Large intestine (tissue), 3 donors: ENCODE measurements around the gene SUN3. TPM values are rescaled to one million over a fixed set of nuclear protein-coding genes. Genes with fewer than 3 reads are reported as not detected.
A peak's percentile ranks its signal among the peaks of the same experiment; 100 is the strongest.
"Not testable (repeated sequence)": the region's sequence is repeated elsewhere in the genome, so short reads cannot be mapped to it uniquely, and the experiment has no call there.

ENCODE experiments used
- DNase-seq, 2 donors: peaks; one replicate each; pipeline versions ENCODE4 v3.0.0 to v3.0.0-alpha.2; 2013
- H3K27ac ChIP-seq: one replicate; pipeline ENCODE4 v1.5.1; 2013; ENCODE audit warnings: low read length
- H3K27me3 ChIP-seq: 2 replicates; pipeline ENCODE4 v1.6.1; 2013; ENCODE audit warnings: low read length; ENCODE audit not compliant: control insufficient read depth, insufficient read depth
- H3K36me3 ChIP-seq: 2 replicates; pipeline ENCODE4 v1.6.1; 2013; ENCODE audit warnings: low read length; ENCODE audit not compliant: control insufficient read depth, insufficient read depth
- H3K4me1 ChIP-seq: one replicate; pipeline ENCODE4 v1.6.1; 2013; ENCODE audit warnings: low read length; ENCODE audit not compliant: control insufficient read depth, insufficient read depth
- H3K4me3 ChIP-seq: one replicate; pipeline ENCODE4 v1.5.1; 2013; ENCODE audit warnings: low read length
- H3K9me3 ChIP-seq: one replicate; pipeline ENCODE4 v1.6.1; 2013; ENCODE audit warnings: mild to moderate bottlenecking, low read depth, low read length, moderate library complexity; ENCODE audit not compliant: control insufficient read depth
- WGBS: methylation state at CpG from one replicate; pipeline ENCODE4 v1.1.5; 2013; ENCODE audit warnings: low lambda C conversion rate; ENCODE audit not compliant: insufficient coverage; 5-methylcytosine and 5-hydroxymethylcytosine counted together
- polyA plus RNA-seq: library from polyadenylated mRNA; unstranded; fragments of 120-200 nt; gene quantifications from one replicate; pipeline ENCODE4 v1.2.1, GENCODE V29; 2013

Gene SUN3
- polyA plus RNA-seq, 1 donor, result not detected

GRCh38 chr7:47946581-47947354, 82.1 kb downstream of the SUN3 start:
- DNase-seq, result peak; percentile 16 to 59
- Histone ChIP-seq H3K27ac (no peak overlapping the region), H3K4me3 (no peak overlapping the region)

GRCh38 chr7:47945261-47946015, 83.5 kb downstream of the SUN3 start:
- H3K27ac ChIP-seq, result no peak overlapping the region
- H3K4me3 ChIP-seq, result no peak overlapping the region
- no peaks in the 10 kb centered on the region for H3K36me3 ChIP-seq
- H3K4me1 ChIP-seq, result peaks cover 14% of the 10 kb centered on the region
- WGBS, result 0% methylated on average over 1 of the region's 8 CpGs
- H3K9me3 ChIP-seq, result no peaks in the 10 kb centered on the region
- H3K27me3 ChIP-seq, result no peaks in the 10 kb centered on the region
- DNase-seq, result peak; percentile 33 to 38

More at GRCh38 chr7:47946581-47947354, 82.1 kb downstream of the SUN3 start:
- no peaks in the 10 kb centered on the region for H3K36me3 ChIP-seq
- H3K27me3 ChIP-seq, result no peaks in the 10 kb centered on the region
- 60% methylated on average over 1 of the region's 7 CpGs for WGBS
- peaks cover 5% of the 10 kb centered on the region for H3K4me1 ChIP-seq
- no peaks in the 10 kb centered on the region for H3K9me3 ChIP-seq

DNA sequence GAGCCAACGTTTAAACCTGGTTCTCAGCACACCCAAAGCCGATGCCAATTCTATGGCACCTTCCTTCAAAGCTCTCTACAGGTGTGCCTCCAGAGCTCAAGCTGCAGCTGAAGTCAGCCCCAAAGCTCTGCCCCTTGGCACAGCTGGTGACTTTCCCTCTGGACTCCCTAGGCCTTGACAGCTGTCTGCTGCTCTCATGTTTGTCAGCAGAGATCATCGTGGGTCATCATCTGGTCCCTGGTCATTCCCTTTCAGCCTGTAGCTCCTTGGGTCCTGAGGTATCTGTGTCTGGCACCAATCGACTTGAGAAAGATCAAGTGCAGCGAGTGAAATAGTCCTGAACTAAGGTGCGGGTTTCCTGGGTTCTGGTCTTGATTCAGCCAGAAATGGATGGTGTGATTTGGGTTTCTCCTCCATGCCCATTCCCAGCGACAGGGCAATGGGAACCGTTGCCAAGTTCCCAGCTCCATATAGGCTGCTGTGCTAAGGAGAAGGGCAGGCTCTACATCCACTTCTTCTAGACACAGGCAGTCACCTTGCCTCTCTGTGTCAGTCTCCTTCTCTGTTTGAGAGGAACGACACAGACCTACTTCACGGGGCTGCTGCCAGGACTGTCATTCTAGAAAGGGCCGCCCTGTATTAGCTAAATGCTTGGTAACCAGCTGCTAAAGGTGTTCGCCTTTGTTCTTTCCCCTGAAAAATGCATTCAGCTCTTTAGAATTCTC, 84.2 kb downstream of the SUN3 start:
- peaks cover 21% of the 10 kb centered on the region for H3K4me1 ChIP-seq
- H3K4me3 ChIP-seq, result no peak overlapping the region
- no peaks in the 10 kb centered on the region for H3K9me3 ChIP-seq
- 33% methylated on average over 1 of the region's 12 CpGs for WGBS
- H3K36me3 ChIP-seq, result no peaks in the 10 kb centered on the region
- DNase-seq, result no peak
- no peaks in the 10 kb centered on the region for H3K27me3 ChIP-seq
- H3K27ac ChIP-seq, result no peak overlapping the region

- 100% methylated on average over 2 of the region's 8 CpGs for WGBS
- no peak overlapping the region for H3K27ac ChIP-seq
- peaks cover 24% of the 10 kb centered on the region for H3K4me1 ChIP-seq
- H3K36me3 ChIP-seq, result no peaks in the 10 kb centered on the region
- H3K4me3 ChIP-seq, result no peak overlapping the region
- no peaks in the 10 kb centered on the region for H3K9me3 ChIP-seq
- no peaks in the 10 kb centered on the region for H3K27me3 ChIP-seq
- no peak for DNase-seq
Measured at GRCh38 chr7:47943676-47944474, 85.0 kb downstream of the SUN3 start.

DNA sequence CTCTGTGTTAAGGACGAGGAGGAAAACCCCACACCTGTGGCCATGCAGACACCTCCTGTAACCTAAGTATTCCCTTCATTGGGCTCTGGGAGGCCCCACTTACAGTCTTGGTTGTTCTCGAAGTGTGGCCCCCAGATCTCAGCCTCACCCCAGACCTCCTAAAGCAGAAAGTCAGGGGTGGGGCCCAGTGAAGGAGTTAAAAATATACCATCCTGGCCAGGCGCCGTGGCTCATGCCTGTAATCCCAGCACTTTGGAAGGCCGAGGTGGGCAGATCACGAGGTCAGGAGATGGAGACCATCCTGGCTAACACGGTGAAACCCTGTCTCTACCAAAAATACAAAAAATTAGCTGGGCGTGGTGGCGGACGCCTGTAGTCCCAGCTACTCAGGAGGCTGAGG, 86.3 kb downstream of the SUN3 start:
- H3K27ac ChIP-seq, result not testable (repeated sequence)

GRCh38 chr7:47942132-47942531, 86.8 kb downstream of the SUN3 start:
- Histone ChIP-seq H3K4me1 (peaks cover 24% of the 10 kb centered on the region), H3K4me3 (no peak overlapping the region), H3K36me3 (no peaks in the 10 kb centered on the region), H3K27me3 (no peaks in the 10 kb centered on the region), H3K9me3 (no peaks in the 10 kb centered on the region), H3K27ac (no peak overlapping the region)
- no peak for DNase-seq
- 100% methylated on average over 2 of the region's 10 CpGs for WGBS

More for the DNA sequence above, 86.3 kb downstream of the SUN3 start:
- H3K4me1 ChIP-seq, result peaks cover 24% of the 10 kb centered on the region
- not testable (repeated sequence) for DNase-seq, H3K9me3 ChIP-seq, H3K4me3 ChIP-seq, H3K36me3 ChIP-seq, H3K27me3 ChIP-seq
- 100% methylated on average over 1 of the region's 10 CpGs for WGBS

DNA sequence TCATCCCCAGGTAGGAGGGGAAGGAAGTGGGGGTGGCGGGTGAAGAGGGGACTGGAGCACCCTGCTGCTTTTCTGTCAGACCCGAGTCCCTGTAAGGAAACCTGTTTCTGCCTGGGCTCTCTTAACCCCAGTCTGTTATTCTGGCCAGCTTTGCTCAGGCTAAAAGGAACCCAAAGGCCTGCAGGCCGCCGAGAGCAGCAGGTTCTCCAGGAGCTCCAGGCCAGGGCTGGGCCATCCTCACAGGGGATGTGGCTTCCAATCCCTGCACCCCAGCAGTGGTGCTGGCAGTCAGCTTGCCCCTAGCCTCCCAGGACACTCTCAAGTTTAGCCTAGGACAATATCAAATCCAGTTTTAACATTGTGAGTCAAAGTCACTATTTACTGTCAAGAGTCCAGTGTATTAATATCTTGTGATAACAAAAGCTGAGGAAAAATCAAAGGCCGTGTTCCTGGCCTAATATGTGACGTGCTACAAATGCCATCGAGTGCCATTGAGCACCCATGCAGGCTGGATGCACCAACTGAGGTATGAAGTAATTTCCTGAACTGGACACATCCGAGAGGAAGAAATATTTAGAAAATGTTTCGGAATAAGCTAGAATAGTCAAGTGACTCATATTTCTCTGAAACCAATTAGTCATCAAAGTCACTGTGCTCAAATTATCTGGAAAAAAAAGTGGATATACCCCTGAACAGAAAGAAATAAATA, 87.6 kb downstream of the SUN3 start:
- no peaks in the 10 kb centered on the region for H3K27me3 ChIP-seq
- H3K4me3 ChIP-seq, result no peak overlapping the region
- DNase-seq, result no peak
- WGBS, result 100% methylated on average over 1 of the region's 9 CpGs
- peak overlapping the region; percentile 23 for H3K27ac ChIP-seq
- H3K4me1 ChIP-seq, result peaks cover 20% of the 10 kb centered on the region
- H3K36me3 ChIP-seq, result no peaks in the 10 kb centered on the region
- no peaks in the 10 kb centered on the region for H3K9me3 ChIP-seq

DNA sequence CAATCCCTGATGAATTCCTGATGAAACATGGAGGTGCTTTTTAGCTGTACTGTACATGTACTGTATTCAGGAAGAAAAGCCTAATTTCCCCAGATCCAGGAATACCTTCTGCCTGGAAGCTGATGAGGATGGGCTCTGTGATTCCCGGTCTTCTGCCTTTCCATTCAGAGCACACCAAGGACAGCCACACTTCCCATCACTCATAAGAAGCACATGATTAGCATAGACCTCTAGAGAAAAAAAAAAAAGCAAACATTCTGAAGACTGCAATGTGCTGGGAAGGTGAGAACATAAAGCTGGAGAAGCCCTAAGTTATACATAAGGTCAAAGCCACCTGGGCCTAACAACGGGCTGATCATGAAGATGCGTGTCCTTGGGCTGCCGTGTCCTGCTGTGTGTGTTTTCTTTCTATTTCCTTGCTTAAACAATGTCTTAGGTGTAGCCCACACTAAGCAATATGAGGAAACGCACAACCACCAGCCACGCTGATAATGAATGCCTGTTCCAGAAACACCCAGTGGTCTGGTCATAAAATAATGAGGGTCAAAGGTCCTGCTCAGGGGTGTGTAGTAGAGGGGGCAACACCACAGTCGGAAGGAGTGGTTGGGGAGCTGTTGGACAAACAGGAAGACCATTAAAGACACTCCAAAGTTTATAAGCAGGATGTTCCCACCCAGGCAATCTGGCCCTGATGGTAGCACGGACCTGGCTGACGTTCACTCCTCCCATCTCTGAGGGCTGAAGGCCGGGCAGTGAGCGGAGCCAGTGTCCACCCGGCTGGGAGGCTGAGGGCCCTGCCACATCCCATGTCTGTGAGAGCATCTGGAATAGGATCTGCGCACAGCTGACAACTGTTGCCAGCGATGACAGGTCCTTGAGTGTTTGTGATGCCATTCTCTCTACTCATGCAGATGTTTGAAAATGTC, 88.6 kb downstream of the SUN3 start:
- DNase-seq, result peak; percentile 62 to 90
- no peaks in the 10 kb centered on the region for H3K27me3 ChIP-seq
- H3K27ac ChIP-seq, result peak overlapping the region; percentile 23
- H3K9me3 ChIP-seq, result no peaks in the 10 kb centered on the region
- H3K4me1 ChIP-seq, result peaks cover 19% of the 10 kb centered on the region
- no peaks in the 10 kb centered on the region for H3K36me3 ChIP-seq
- no peak overlapping the region for H3K4me3 ChIP-seq
- no CpG with 5 or more reads among the region's 14 CpGs for WGBS
